HG02885 (cell line): ENCODE data around the gene HNRNPL.
"Not testable (repeated sequence)": the region's sequence is repeated elsewhere in the genome, so short reads cannot be mapped to it uniquely, and the experiment has no call there.

Experiments used
- ATAC-seq: cut with Tn5 transposase; IDR thresholded peaks from one replicate; pipeline ENCODE4 v1.9.1; 2021; ENCODE audit warnings: mild to moderate bottlenecking; ENCODE audit not compliant: unreplicated experiment, poor library complexity

The HNRNPL gene

DNA sequence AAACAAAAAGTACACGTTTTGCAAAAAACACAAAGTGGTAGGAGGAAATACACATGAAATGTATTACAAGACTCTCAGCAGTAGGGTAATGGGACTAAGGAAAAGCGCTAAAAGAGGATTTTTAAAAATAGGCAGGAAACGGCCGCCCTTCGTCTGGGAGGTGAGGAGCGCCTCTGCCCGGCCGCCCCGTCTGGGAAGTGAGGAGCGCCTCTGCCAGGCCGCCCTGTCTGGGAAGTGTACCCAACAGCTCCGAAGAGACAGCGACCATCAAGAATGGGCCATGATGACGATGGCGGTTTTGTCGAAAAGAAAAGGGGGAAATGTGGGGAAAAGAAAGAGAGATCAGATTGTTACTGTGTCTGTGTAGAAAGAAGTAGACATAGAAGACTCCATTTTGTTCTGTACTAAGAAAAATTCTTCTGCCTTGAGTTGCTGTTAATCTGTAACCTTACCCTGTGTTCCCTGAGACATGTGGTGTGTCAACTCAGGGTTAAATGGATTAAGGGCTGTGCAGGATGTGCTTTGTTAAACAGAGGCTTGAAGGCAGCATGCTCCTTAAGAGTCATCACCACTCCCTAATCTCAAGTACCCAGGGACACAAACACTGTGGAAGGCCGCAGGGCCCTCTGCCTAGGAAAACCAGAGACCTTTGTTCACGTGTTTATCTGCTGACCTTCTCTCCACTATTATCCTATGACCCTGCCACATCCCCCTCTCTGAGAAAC, 42.2 kb downstream of the HNRNPL start:
- ATAC-seq: not testable (repeated sequence)

- ATAC-seq: no peak
Observed at GRCh38 chr19:38806371-38806770, 43.4 kb downstream of the HNRNPL start.

DNA sequence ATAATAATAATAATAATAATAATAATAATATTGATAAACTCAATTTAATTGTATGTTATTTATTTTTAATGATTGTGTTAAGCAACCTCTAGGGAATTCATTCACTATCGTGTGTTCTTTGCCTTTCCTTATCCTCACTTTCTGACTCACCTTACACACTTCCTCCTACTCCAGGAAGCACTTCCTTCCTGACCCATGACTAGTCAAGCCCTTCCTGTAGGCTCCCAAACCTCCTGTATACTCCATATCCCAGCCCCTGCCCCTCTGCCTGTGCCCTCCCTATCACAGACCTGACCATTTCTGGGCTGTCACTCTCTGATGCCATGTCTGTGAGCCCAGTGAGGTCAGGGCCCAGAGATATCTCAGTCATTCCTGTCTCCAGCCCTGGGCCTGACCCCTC, 44.6 kb downstream of the HNRNPL start:
- no peak for ATAC-seq

DNA sequence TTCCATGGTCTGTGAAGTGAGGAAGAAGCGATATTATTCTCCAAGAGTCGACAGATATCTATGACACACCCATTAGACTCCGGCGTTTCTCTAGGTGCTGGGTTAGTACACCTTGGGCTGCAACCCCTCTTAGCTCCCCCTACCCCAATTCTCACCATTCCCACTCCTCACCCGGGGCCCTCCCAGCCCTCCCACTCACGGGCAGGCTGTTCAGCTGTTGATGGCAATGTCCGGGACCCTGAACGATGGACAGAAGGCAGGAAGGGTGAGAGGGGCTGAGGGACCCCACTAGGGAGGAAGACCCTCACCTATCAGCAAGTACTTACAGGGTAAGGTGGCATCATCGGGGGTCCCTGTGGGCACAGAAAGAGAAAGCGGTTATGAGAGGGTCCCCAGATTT, 46.2 kb downstream of the HNRNPL start:
- ATAC-seq: no peak

DNA sequence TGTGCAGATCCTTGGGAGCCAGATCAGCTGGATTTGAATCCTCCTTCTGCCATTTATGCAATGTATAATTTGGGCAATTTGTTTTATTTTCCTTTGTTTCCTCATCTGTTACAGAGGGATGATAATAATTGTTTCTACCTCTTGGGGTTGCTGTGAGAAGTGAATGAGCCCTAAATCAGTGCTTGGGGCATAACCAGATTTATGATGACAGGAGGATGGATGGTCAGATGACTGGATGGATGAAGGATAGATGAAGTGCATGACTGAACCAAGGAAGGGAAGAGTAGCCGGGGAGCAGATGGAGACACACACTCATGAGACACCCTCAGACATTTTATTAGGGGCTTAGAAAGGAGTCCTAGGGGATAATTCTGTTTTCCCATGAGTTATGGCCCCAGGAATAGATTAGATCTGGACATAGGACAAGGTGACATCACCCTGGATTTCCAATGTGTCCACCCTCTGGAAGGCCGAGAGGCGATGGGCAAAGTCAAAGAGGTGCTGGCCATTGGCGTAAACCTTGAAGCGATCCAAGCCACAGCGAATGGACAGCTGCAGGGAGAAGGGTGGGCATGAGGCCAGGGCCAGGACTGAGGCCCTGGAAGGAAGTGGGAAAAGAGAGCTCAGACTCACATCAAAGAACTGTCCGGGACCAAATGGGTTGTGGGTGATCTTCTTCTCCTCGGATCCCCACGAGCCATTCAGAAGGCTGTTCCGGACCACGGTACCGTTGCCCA, 48.3 kb downstream of the HNRNPL start:
- no peak for ATAC-seq

GRCh38 chr19:38800577-38801347, 49.0 kb downstream of the HNRNPL start:
- no peak for ATAC-seq

- no peak for ATAC-seq
Observed at GRCh38 chr19:38799104-38799503, 50.7 kb downstream of the HNRNPL start.

DNA sequence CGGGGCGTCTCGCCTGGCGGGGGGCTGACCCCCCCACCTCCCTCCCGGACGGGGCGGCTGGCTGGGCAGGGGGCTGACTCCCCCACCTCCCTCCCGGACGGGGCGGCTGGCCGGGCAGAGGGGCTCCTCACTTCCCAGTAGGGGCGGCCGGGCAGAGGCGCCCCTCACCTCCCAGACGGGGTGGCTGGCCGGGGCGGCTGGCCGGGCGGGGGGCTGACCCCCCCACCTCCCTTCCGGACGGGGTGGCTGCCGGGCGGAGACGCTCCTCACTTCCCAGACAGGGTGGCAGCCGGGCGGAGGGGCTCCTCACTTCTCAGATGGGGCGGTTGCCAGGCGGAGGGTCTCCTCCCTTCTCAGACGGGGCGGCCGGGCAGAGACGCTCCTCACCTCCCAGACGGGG, 52.0 kb downstream of the HNRNPL start:
- ATAC-seq: not testable (repeated sequence)

GRCh38 chr19:38796154-38796553, 53.6 kb downstream of the HNRNPL start:
- ATAC-seq: no peak

DNA sequence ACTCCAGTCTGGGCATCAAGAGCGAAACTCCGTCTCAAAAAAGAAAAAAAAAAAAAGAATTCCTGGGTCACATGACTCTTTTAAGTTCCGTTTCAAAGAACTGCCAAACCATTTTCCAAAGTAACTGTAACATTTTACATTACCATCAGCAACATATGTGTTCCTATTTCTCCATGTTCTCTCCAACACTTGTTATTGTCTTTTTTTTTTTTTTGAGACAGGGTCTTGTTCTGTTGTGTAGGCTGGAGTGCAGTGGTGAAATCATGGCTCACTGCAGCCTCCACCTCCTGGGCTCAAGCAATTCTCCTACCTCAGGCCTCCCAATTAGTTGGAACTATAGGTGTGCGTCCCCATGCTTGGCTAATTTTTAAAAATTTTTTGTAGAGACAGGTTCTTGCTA, 54.2 kb downstream of the HNRNPL start:
- ATAC-seq: no peak

DNA sequence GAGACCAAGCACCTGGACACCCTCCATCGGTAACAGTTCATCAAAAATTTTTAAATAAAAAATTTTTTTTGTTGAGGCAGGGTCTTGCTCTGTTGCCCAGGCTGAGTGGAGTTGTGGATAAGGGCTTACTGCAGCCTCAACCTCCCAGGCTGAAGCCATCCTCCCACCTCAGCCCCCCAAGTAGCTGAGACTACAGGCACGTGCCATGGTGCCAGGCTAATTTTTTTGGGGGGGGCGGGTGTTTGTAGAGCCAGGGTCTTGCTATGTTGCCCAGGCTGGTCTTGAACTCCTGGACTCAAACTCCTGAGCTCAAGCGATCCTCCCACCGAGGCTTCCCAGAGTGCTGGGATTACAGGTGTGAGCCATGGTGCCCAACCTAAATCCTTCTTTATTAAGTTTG, 56.1 kb downstream of the HNRNPL start:
- ATAC-seq: no peak

DNA sequence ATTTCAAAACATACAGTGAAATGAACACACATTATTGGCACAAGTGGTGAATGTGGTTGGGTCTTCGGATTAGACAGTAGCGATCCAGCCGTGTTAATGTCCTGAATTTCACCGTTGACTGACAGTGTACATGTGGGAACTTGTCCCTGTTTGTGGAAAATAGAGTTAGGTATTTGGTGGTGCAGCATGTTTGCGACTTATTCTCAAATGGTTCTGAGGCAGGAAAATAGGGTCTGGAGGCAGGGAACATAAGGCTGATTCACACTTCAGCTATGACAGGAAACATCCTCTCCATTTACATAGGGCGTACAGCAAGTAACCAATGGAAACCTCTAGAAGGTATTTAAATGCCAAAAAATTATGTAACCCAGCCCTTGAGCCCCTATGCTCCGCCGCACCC, 56.6 kb downstream of the HNRNPL start:
- ATAC-seq: no peak

GRCh38 chr19:38792250-38793111, 57.3 kb downstream of the HNRNPL start:
- no peak for ATAC-seq

DNA sequence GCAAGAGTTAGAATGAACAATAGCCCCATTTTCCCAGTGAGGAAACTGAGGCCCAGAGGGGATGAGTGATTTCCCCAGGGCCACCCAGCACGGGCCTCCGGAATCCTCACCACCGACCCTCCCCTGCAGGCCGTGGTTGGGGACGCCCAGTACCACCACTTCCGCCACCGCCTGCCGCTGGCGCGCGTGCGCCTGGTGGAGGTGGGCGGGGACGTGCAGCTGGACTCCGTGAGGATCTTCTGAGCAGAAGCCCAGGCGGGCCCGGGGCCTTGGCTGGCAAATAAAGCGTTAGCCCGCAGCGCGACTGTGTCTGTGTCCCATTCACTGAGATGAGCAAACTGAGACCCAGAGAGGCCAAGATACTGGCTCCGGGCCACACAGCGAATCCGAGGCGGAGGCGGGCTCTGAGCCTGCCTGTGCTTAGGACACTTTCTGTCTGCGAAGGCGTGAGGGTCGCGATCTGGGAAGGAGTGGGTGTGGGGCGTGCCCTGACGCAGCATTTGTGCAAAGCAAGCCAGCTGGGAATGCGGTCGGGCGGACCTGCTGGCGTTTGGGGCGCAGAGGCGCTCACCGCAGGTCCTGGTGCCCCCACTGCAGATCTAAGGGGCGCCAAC, 58.2 kb downstream of the HNRNPL start:
- not testable (repeated sequence) for ATAC-seq

GRCh38 chr19:38790507-38791403, 59.0 kb downstream of the HNRNPL start:
- not testable (repeated sequence) for ATAC-seq

DNA sequence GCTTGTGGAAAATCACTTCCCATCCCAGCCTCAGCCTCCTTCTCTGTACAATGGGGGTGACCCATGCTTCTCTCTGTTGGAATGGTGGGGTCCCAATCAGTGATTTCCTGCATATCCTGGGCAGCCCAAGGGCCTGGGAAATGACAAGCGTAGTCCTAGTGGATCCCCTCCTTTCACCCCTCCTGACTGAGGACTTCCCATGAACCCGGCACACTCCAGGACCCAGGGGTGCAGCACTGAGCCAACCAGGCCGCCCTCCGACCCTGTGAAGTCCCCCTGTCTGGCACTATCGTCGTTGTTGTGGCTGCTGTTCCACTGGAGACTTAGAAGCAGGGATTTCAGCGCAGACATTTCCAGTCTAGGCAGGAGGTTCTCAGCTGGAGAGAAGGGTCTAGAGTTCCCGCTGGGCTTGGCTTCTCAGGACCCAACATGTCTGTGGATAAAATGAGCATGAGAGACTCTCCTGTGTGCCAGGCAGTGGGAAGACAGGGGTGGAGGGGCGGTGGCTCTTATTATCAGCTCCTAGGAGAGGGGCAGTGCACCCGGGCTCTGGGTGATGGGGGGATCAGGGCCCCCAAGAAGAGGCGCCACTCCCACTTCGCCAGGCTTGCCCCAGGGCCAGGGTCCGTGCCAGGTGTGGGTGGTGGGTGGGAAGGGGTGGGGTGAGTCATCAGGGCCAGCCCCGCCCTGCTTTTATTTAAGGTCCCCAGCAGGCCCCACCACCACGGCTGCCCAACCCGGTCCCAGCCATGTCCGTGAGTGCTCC, 61.1 kb downstream of the HNRNPL start, which contains the start of gene LGALS7B:
TSS of gene LGALS7B (plus strand) at position 723 of the 766 bp plus-strand sequence. CDS start at position 750, 27 bp downstream.
- ATAC-seq: no peak

GRCh38 chr19:38786572-38787265, 63.1 kb downstream of the HNRNPL start:
- ATAC-seq: no peak
